GM21737 (cell line): Measurements from ENCODE around the gene CFAP92.
"Not testable (repeated sequence)": the region's sequence is repeated elsewhere in the genome, so short reads cannot be mapped to it uniquely, and the experiment has no call there.

ENCODE experiments used
- ATAC-seq: cut with Tn5 transposase; IDR thresholded peaks from one replicate; pipeline ENCODE4 v1.9.1; 2021; ENCODE audit warnings: mild to moderate bottlenecking, moderate library complexity; ENCODE audit not compliant: unreplicated experiment

CFAP92 gene

GRCh38 chr3:128907706-128908445 is 86.0 kb downstream of the CFAP92 start:
- no peak for ATAC-seq

- ATAC-seq: no peak
Measured at GRCh38 chr3:128906804-128907525, 86.9 kb downstream of the CFAP92 start.

DNA sequence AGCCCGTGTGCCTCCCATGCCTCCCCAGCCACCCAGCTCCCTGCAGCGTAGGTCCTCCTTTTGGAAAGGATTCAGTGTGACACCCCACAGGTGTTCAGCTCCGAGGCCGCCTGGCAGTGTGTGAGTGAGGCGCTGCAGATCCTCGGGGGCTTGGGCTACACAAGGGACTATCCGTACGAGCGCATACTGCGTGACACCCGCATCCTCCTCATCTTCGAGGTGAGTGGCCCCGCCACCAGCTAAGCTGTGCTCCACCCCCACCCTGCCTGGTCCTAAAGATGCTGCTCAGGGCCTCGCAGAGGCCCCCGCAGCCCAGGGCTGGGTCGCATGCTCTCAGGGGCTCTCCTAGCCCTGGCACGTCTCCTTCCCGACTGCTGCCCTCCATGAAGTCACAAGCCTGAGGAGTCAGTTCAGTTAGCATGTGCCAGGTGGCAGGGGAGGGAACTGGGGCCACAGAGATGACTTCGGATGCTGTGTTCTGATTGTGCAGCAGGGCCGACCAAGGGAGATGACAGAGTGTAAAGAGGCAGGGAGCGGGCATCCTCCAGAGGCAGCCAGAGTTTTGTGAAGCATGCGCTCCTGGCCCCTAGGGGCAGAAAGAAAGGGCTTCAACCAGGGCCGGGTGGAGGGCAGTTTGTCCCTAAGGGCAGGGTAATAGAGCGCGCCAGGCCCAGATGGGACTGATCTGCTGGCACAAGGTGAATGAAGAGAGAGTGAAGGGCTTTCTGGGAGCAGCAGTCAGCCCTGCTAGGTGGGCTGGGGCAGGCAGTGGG is 87.7 kb downstream of the CFAP92 start:
- no peak for ATAC-seq

DNA sequence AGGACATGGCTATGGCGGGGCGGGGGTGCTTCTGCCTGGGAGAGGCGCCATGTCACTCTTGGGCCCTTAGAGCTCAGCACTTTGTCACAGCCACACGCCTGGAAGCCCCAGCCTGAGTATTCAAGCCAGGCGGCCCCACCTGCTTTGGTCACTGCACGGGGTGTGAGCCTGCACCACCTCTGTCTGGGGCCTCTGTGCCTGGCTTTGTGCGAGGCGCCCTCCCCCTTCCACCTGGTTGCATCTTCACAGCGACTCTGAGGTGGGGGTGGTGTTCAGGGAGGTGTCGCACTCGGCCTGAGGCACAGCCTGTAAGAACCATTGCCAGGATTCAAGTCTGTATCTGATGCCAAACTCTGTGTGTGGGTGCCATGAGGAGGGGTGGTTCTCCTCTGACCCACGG is 90.4 kb downstream of the CFAP92 start:
- no peak for ATAC-seq

DNA sequence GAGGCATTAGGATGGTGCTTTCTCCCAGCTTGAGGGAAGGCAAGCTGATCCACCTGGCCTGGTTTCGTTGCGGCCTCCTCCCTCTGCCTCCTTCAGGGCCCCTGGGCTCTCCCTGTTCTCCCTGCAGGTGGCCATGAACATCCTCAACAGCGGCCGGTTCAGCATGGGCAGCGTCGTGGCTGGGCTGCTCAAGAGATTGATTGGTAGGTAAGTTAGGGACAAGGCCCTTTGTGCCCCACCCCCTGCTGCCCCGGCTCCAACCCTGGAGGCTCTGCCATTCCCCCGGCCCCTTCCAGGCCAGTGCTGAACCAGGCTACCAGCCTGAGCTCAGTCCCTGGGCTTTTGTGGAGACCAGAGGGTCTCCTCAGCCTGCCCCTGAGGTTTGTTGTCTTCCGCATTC is 91.5 kb downstream of the CFAP92 start:
- no peak for ATAC-seq

DNA sequence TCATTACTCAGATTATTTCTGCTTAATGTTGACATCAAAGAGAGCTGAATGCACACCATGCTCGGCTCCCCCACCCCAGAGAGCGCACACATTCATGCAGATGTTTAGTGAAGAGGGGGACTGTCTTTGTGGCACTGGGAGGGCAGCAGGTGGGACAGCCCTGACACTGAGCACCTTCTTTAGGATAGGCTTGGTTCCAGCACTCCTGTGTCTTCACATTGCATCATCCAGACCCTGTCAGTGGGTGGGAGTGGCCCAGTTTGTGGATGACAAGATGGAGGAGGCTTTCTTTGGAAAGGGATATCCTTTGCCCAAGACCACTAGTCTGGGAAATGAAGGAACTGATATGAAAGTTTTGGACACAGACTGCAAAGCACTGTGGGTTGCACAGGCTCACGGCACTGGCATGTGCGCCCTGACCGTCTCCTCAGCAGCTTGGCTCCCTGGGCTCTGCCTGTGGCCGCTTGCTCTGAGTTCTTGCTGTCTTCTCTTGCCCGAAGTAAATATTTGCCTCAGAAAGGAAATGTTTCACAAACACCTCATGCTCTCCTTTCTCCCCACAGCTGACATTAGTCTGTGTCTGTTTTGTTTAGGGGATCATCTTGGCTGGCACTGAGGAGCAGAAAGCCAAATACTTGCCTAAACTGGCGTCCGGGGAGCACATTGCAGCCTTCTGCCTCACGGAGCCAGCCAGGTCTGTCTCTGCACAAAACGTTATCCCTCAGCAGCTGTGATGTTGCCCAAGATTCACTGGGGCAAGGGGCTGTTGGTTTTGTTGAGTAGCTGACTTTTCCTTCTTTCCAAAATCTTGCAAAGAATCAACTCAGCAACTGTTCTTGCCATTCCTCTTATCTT is 97.8 kb downstream of the CFAP92 start:
- no peak for ATAC-seq

- no peak for ATAC-seq
Measured at GRCh38 chr3:128889139-128889894, 104.6 kb downstream of the CFAP92 start.

DNA sequence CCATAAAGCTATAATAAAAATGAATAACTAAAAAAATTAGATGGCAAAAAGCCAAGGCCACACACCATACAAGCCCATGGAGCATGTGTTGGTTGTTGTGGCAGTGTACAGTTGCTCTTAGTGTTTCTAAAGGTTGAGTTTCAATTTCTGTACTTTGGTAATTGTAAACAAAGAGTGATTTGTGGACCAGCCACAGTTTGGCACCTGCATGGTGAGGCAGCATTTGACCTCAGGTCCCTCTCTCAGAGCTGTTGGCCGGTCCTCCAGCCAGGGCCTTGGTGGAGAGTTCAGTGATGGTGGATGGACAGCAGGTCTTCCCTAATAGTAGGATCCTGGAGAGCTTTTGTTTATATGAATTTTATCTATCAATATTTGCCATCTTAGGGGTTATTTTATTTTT is 108.9 kb downstream of the CFAP92 start:
- ATAC-seq: no peak

DNA sequence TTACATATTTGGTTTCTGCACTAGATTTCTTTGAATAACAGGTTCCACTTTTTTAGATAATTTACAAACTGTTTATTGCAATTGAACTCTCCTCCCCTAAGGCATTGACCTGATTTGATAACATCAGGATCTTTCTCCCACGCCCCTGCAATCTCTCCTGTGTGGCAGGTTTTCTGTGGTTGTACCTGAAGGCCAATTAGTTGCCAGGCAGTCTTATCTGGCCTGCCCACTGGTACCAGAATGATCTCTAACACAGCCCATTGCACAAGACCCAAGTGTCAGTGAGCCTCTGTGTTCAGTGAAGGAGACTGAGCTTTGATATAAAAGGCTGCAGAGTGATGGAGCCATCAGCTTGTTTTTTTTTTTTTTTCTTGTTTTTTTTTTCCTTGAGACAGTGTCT is 111.2 kb downstream of the CFAP92 start:
- no peak for ATAC-seq

DNA sequence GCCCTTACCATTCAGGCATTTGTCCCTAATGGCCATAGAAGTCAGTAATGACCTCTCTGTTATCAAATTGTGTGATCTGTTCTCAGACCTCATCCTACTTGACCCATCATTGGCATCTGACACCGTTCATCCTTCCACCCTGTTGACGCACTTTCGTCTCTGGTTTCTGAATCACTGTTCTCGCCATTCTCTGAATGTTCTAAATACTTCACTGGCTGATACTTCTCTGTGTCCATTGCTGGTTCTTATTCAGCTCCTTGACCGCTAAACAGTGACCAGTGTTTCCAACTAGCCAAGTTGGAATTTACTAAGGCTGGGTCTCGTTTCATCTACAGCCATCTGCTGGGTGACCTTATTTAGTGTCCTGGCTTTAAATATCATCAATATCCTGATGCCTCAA is 112.3 kb downstream of the CFAP92 start:
- no peak for ATAC-seq

- ATAC-seq: not testable (repeated sequence)
Measured at GRCh38 chr3:128880455-128880854, 113.4 kb downstream of the CFAP92 start.

DNA sequence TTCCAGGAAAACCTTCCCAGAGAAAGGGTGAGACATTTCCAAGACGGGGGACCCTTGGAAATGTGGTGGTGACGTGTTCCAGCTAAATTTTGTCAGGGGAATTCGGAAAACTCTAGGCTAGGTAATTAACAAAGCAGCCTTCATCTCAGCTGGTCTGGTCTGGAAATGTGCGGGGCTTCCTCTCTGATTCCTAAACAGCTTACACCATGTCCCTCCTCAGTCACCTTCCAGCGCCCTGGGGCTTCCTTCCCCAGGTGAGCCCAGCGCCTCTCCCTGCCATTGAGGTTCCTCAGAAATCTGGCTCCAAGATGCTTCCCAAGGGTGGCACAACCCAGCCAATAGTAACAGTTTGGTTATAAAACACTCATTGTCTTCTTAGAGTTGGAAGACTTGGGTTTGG is 113.9 kb downstream of the CFAP92 start:
- ATAC-seq: no peak

DNA sequence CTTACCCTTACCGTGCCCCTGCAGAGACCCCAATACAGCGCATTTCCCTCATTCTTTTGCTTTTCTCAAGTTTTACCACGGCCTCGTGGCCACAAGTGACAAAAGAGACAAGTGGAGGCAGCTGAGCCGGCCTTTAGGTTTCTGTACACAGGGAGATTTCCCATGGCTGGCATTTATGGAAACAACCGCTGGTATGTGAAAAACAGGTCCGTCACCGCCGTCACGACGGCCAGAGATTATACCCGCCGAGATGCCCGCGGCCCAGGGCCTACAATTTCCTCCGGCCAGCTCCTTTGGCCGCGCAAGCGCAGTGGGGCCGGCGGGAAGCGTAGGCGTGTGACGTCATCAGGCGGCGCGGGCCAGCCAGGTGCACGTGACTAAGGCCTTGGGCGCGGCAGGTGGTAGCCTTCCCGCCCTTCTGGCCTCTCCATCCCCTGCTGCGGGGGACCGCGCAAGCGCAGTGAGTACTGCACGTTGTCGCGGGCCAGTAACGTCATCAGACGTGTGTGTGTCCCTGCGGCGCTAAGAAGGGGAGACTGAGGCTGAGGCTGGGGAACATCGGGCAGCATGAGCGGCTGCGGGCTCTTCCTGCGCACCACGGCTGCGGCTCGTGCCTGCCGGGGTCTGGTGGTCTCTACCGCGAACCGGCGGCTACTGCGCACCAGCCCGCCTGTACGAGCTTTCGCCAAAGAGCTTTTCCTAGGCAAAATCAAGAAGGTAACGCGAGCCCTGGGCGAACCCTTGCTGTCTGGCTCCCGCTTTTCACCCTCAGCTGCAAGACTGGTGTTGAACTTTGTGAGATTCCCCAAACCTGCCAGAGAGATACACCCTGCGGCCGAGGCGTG is 114.5 kb downstream of the CFAP92 start, which contains the start of gene ACAD9:
Gene ACAD9, plus strand, starts transcription at position 496 of the 845 bp plus-strand sequence. Its CDS starts 72 bp downstream, at position 568.
- peak; percentile 82 for ATAC-seq

DNA sequence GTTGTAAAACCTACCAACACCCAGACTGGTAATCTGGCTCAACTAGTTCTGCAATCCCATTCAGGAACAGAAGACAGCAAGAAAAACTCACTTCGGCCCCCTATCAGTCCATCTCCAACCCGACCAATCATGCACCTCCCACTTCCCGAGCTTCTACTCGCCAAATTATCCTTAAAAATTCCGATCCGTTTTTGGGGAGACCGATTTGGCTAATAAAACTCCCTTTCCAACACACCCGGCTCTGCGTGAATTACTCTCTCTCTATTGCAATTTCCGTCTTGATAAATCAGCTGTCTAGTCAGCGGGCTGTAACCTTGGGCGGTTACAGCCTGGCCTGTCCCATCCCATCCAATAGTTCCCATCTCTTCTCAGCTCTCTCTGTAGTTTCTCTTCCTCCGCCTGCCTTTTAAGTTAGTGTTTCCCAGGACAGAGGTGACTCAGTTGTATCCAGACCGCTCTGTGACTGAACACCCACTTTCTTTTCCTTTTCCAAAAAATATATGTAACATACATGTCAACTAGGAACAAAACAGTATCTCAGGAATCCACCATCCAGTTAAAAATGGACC is 115.2 kb downstream of the CFAP92 start:
- ATAC-seq: peak; percentile 9

DNA sequence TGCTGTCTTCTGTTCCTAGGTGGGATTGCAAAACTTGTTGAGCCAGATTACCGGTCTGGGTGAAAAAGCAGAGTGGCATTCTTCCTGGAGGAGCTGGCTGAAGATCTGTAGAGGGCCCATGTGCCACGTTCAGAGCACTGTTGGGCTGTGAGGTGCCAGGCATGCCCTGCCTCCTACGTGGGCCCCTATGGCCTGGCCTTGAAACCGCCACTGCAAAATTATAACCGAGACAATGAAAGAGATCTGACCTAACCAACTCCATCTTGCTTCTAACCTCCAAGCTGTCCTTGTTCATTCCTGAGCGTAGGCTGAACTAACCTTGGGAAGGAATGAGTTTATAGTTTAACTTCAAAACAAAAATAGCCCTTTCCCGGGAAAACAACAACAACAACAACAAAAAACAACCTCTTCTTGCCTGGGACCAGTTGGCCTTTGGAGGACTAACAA is 115.8 kb downstream of the CFAP92 start:
- ATAC-seq: no peak

DNA sequence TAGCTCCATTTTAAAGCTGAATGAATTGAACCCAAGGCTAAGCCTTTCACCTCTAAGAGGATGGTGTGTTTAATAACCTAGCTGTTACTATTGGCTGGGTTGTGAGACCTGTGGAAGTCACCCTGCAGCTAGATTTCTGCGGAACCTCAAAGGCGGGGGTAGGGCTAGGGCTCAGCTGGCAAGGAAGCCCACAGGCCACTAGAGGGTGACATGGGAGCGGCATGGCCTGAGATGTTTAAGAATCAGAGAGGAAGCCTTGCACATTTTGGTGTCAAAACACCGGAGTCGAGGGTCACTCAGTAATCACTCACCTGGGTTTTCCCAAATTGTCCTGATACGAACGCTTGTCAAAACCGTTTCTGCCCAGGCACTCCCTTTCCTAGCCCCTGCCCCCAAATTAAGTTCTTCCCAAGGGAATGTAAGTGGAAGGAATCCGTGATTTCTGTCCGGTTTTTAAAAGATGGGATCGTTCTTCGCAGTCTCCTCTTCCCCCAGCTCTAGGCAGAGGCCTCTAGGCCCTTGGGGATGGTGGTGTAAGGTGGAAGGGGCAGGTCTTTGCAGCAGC is 118.2 kb downstream of the CFAP92 start:
- no peak for ATAC-seq

- ATAC-seq: no peak
Measured at GRCh38 chr3:128874481-128875180, 119.2 kb downstream of the CFAP92 start.
